ENCODE measurements around the gene CACNA1H. TPM values are rescaled to one million over a fixed set of nuclear protein-coding genes. Genes with fewer than 3 reads are reported as not detected.

Gene CACNA1H
- total and polyA plus RNA-seq, 9 of the 15 experiments (the other 6 are each of a cell fraction or from before 2014, with no cell fraction given), result 0.10 to 0.18 TPM; not detected in 7

- TF ChIP-seq, protein P1, sequence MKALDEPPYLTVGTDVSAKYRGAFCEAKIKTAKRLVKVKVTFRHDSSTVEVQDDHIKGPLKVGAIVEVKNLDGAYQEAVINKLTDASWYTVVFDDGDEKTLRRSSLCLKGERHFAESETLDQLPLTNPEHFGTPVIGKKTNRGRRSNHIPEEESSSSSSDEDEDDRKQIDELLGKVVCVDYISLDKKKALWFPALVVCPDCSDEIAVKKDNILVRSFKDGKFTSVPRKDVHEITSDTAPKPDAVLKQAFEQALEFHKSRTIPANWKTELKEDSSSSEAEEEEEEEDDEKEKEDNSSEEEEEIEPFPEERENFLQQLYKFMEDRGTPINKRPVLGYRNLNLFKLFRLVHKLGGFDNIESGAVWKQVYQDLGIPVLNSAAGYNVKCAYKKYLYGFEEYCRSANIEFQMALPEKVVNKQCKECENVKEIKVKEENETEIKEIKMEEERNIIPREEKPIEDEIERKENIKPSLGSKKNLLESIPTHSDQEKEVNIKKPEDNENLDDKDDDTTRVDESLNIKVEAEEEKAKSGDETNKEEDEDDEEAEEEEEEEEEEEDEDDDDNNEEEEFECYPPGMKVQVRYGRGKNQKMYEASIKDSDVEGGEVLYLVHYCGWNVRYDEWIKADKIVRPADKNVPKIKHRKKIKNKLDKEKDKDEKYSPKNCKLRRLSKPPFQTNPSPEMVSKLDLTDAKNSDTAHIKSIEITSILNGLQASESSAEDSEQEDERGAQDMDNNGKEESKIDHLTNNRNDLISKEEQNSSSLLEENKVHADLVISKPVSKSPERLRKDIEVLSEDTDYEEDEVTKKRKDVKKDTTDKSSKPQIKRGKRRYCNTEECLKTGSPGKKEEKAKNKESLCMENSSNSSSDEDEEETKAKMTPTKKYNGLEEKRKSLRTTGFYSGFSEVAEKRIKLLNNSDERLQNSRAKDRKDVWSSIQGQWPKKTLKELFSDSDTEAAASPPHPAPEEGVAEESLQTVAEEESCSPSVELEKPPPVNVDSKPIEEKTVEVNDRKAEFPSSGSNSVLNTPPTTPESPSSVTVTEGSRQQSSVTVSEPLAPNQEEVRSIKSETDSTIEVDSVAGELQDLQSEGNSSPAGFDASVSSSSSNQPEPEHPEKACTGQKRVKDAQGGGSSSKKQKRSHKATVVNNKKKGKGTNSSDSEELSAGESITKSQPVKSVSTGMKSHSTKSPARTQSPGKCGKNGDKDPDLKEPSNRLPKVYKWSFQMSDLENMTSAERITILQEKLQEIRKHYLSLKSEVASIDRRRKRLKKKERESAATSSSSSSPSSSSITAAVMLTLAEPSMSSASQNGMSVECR (CRISPR knock-in tag; IDR thresholded peaks at IDR 0.05), result 0 out of 2 replicates have a peak, but pooled peaks have one; percentile 36
- TF ChIP-seq ZNF263 (CRISPR knock-in tag; IDR thresholded peaks at IDR 0.05; ENCODE audit: borderline replicate concordance), result peak; percentile 48
- TF ChIP-seq PHF20 (IDR thresholded peaks at IDR 0.05; ENCODE audit: partially characterized antibody), result no peak
- peak in 1 of 2 experiments; percentile 17; a peak in 1 of 4 replicates for TF ChIP-seq RCOR1 (IDR thresholded peaks at IDR 0.05; ENCODE audit: borderline replicate concordance in 1 of 2, low read depth in 2 of 2, low read length in 2 of 2)
- TF ChIP-seq ZNF511 (CRISPR knock-in tag; IDR thresholded peaks at IDR 0.05), result peak; percentile 98
- peak; percentile 47; the same call in 1 of the 2 replicates for TF ChIP-seq MAFG (tag; conservative IDR thresholded peaks at IDR 0.05)
- peak; percentile 27; the same call in 1 of the 2 replicates for TF ChIP-seq CXXC5 (CRISPR knock-in tag; IDR thresholded peaks at IDR 0.05)
- peak; percentile 89; the same call in 1 of the 2 replicates for TF ChIP-seq AFF4 (CRISPR knock-in tag; IDR thresholded peaks at IDR 0.05)
- TF ChIP-seq, protein P2, sequence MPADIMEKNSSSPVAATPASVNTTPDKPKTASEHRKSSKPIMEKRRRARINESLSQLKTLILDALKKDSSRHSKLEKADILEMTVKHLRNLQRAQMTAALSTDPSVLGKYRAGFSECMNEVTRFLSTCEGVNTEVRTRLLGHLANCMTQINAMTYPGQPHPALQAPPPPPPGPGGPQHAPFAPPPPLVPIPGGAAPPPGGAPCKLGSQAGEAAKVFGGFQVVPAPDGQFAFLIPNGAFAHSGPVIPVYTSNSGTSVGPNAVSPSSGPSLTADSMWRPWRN (IDR thresholded peaks at IDR 0.05; ENCODE audit: low read depth), result no peak
- no peak for TF ChIP-seq BCOR (IDR thresholded peaks at IDR 0.05)
- TF ChIP-seq AFF1 (IDR thresholded peaks at IDR 0.05; ENCODE audit: low read depth in 1 of 2, partially characterized antibody in 2 of 2), result peak in 1 of 2 experiments; percentile 66
- peak; percentile 75; the same call in 1 of the 2 replicates for TF ChIP-seq ZNF232 (CRISPR knock-in tag; IDR thresholded peaks at IDR 0.05)
Measured at GRCh38 chr16:1188432-1189189, 35.7 kb downstream of the CACNA1H start (continued).

Data from K562 (cell line).